ENCODE measurements around the gene NDST3.
A peak's percentile ranks its signal among the peaks of the same experiment; 100 is the strongest.

NDST3 gene

GRCh38 chr4:118215826-118216225 lies 181.5 kb downstream of the NDST3 start:
- DNase-seq (ENCODE audit: low read depth): no peak
- H3K4me3 ChIP-seq (ENCODE audit: control insufficient read depth, low read depth, low read length): no peak overlapping the region
- no peak for TF ChIP-seq CTCF (conservative IDR thresholded peaks at IDR 0.05; ENCODE audit: control insufficient read depth, insufficient read depth, low read depth, low read length)

GRCh38 chr4:118221227-118221800 lies 187.0 kb downstream of the NDST3 start:
- H3K4me3 ChIP-seq (ENCODE audit: control insufficient read depth, low read depth, low read length): no peak overlapping the region
- no peak for TF ChIP-seq CTCF (conservative IDR thresholded peaks at IDR 0.05; ENCODE audit: control insufficient read depth, insufficient read depth, low read depth, low read length)
- DNase-seq (ENCODE audit: low read depth): no peak

- DNase-seq (ENCODE audit: low read depth): peak; percentile 78
- peak; percentile 62 for TF ChIP-seq CTCF (conservative IDR thresholded peaks at IDR 0.05; ENCODE audit: control insufficient read depth, insufficient read depth, low read depth, low read length)
- H3K4me3 ChIP-seq (ENCODE audit: control insufficient read depth, low read depth, low read length): no peak overlapping the region
Observed at GRCh38 chr4:118224243-118224829, 190.1 kb downstream of the NDST3 start.

- H3K4me3 ChIP-seq (ENCODE audit: control insufficient read depth, low read depth, low read length): no peak overlapping the region
- no peak for DNase-seq (ENCODE audit: low read depth)
- no peak for TF ChIP-seq CTCF (conservative IDR thresholded peaks at IDR 0.05; ENCODE audit: control insufficient read depth, insufficient read depth, low read depth, low read length)
Observed at GRCh38 chr4:118225511-118225910, 191.2 kb downstream of the NDST3 start.

GRCh38 chr4:118226311-118227010 lies 192.2 kb downstream of the NDST3 start:
- H3K4me3 ChIP-seq (ENCODE audit: control insufficient read depth, low read depth, low read length): no peak overlapping the region
- DNase-seq (ENCODE audit: low read depth): no peak
- TF ChIP-seq CTCF (conservative IDR thresholded peaks at IDR 0.05; ENCODE audit: control insufficient read depth, insufficient read depth, low read depth, low read length): no peak

GRCh38 chr4:118235566-118236120 lies 201.4 kb downstream of the NDST3 start:
- no peak overlapping the region for H3K4me3 ChIP-seq (ENCODE audit: control insufficient read depth, low read depth, low read length)
- no peak for TF ChIP-seq CTCF (conservative IDR thresholded peaks at IDR 0.05; ENCODE audit: control insufficient read depth, insufficient read depth, low read depth, low read length)

More at GRCh38 chr4:118235566-118236120, 201.4 kb downstream of the NDST3 start:
- DNase-seq (ENCODE audit: low read depth): no peak

Data from fibroblast of mammary gland (primary cell).